SK-N-SH treated with all-trans-retinoic acid at 6 μM for 48 hours (cell line): ENCODE results near the gene MACF1.
A peak's percentile ranks its signal among the peaks of the same experiment; 100 is the strongest.

Experiments
- ATAC-seq: fragments of 200-7000 bp; cut with Tn5 transposase; 3 replicates; pipeline ENCODE4 v1.9.1; 2020; ENCODE audit warnings: mild to moderate bottlenecking, moderate library complexity
- BACH2 ChIP-seq: fragments of 250-450 bp; sonication (Bioruptor Pico); IDR thresholded peaks from 2 replicates; pipeline ENCODE4 v1.9.0; 2021; ENCODE audit warnings: mild to moderate bottlenecking, borderline replicate concordance
- CREB5 ChIP-seq: fragments of 250-450 bp; sonication (Bioruptor Pico); IDR thresholded peaks from 2 replicates; pipeline ENCODE4 v1.5.1; 2020; ENCODE audit warnings: low read depth, mild to moderate bottlenecking, moderate library complexity
- ESRRG ChIP-seq: fragments of 250-450 bp; sonication (Bioruptor Pico); IDR thresholded peaks from 2 replicates; pipeline ENCODE4 v1.6.1; 2021; ENCODE audit warnings: mild to moderate bottlenecking
- GLIS3 ChIP-seq: fragments of 250-450 bp; sonication (Bioruptor Pico); IDR thresholded peaks from 2 replicates; pipeline ENCODE4 v1.5.0; 2020; ENCODE audit warnings: mild to moderate bottlenecking, moderate library complexity
- ISL1 ChIP-seq: fragments of 250-450 bp; sonication (Bioruptor Pico); IDR thresholded peaks from 2 replicates; pipeline ENCODE4 v2.1.2; 2022; ENCODE audit warnings: mild to moderate bottlenecking, moderate library complexity
- OSR1 ChIP-seq: fragments of 250-450 bp; sonication (Bioruptor Pico); IDR thresholded peaks from 2 replicates; pipeline ENCODE4 v1.8.0; 2022; ENCODE audit warnings: moderate library complexity, mild to moderate bottlenecking, inconsistent platforms
- RARB ChIP-seq: fragments of 250-450 bp; sonication (Bioruptor Pico); IDR thresholded peaks from 2 replicates; pipeline ENCODE4 v1.8.0; 2021; ENCODE audit warnings: mild to moderate bottlenecking, moderate library complexity
- SNAI2 ChIP-seq: fragments of 250-450 bp; sonication (Bioruptor Pico); IDR thresholded peaks from 2 replicates; pipeline ENCODE4 v1.5.0; 2020; ENCODE audit warnings: mild to moderate bottlenecking, moderate library complexity
- TSHZ2 ChIP-seq: fragments of 250-450 bp; sonication (Bioruptor Pico); IDR thresholded peaks from 2 replicates; pipeline ENCODE4 v1.5.0; 2020; ENCODE audit warnings: mild to moderate bottlenecking, moderate library complexity
- ZNF565 ChIP-seq: fragments of 450-650 bp; formaldehyde crosslinking; conservative IDR thresholded peaks from 2 replicates; pipeline ENCODE4 v1.5.0; 2020; ENCODE audit warnings: low read depth, mild to moderate bottlenecking, moderate library complexity
- ZNF70 ChIP-seq: fragments of 450-650 bp; formaldehyde crosslinking; IDR thresholded peaks from 2 replicates; pipeline ENCODE4 v1.5.0; 2020; ENCODE audit warnings: mild to moderate bottlenecking, moderate library complexity
- ZNF8 ChIP-seq: fragments of 450-650 bp; formaldehyde crosslinking; IDR thresholded peaks from 2 replicates; pipeline ENCODE4 v1.5.0; 2020; ENCODE audit warnings: mild to moderate bottlenecking, moderate library complexity

The MACF1 gene

GRCh38 chr1:39177706-39178105, 26.8 kb upstream of the MACF1 start:
- no peak for ATAC-seq
- TF ChIP-seq OSR1 (CRISPR knock-in tag), result no peak
- no peak for TF ChIP-seq BACH2 (CRISPR knock-in tag)

- peak; percentile 77 for ATAC-seq
- TF ChIP-seq BACH2 (CRISPR knock-in tag) (no peak), CREB5 (CRISPR knock-in tag) (no peak), RARB (CRISPR knock-in tag) (no peak), ISL1 (CRISPR knock-in tag) (peak; percentile 43; the same call in 1 of the 2 replicates), ZNF70 (CRISPR knock-in tag) (no peak), GLIS3 (CRISPR knock-in tag) (no peak), ESRRG (CRISPR knock-in tag) (no peak)
Observed at GRCh38 chr1:39178541-39179431, 25.7 kb upstream of the MACF1 start.

- TF ChIP-seq SNAI2 (CRISPR knock-in tag) (no peak), OSR1 (CRISPR knock-in tag) (no peak), ZNF8 (no peak), ZNF565 (CRISPR knock-in tag) (no peak), CREB5 (CRISPR knock-in tag) (no peak)
- ATAC-seq, result no peak
Observed at GRCh38 chr1:39181311-39181710, 23.2 kb upstream of the MACF1 start.

- no peak for ATAC-seq
- TF ChIP-seq ZNF8 (peak; percentile 98), TSHZ2 (no peak), ZNF70 (CRISPR knock-in tag) (no peak)
Observed at GRCh38 chr1:39182804-39183203, 21.7 kb upstream of the MACF1 start.

- TF ChIP-seq BACH2 (CRISPR knock-in tag) (no peak), ISL1 (CRISPR knock-in tag) (0 out of 2 replicates have a peak, but pooled peaks have one; percentile 38), SNAI2 (CRISPR knock-in tag) (peak; percentile 72; the same call in 1 of the 2 replicates), ESRRG (CRISPR knock-in tag) (no peak), CREB5 (CRISPR knock-in tag) (peak; percentile 46; the same call in 1 of the 2 replicates), TSHZ2 (no peak)
- ATAC-seq, result peak; percentile 77
Observed at GRCh38 chr1:39183503-39184353, 20.8 kb upstream of the MACF1 start.
